NCI-H526 treated with DMSO at 0.1 percent for 48 hours (cell line): Measurements from ENCODE around the gene KDM5B.
"Not testable (repeated sequence)": the region's sequence is repeated elsewhere in the genome, so short reads cannot be mapped to it uniquely, and the experiment has no call there.

Experiments
- DNase-seq: peaks from one replicate; lab custom pipeline; 2025; lab: John Stamatoyannopoulos, UW

Gene KDM5B

DNA sequence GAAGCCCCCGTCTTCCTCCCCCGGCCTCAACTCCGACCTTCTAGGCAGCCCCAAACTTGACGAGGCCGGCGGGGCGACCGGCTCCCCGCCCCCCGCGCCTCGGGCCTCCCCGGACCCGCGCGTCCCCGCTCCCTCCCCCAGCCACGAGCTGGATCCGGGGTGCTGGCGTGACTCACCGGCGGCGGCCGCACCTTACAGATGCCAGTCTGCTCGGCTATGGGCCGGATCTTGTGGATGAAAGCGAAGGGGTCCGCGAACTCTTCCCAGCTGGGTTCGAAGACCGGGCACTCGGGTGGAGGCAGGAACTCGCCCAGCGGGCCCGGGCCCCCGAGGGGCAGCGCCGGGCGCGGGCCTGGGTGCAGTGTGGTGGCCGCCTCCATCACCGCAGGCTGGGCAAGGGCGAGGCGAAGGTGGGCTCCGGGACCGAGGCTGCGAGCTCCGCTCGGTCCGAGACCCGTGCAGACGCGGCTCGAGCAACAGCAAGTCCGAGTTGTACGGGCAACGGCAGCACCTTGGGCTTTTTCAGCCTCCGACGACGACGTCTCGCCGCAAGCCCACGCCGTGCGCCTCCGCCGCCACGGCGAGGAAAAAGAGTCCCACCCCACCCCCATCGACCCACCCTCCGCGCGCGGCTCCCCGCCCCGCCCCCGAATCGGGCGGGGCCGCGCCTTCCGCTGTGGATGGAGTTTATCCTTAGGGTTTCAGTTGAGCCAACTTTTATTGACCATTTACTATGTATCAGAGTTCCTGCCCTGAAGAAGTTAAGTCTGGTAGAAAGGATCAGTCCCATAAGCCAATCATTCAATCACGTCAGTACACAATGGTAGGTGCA lies at the start of gene KDM5B:
Gene KDM5B (minus strand): TSS at position 496 of the 832 bp plus-strand sequence. CDS start 116 bp downstream, at position 380.
- peak; percentile 53 for DNase-seq

DNA sequence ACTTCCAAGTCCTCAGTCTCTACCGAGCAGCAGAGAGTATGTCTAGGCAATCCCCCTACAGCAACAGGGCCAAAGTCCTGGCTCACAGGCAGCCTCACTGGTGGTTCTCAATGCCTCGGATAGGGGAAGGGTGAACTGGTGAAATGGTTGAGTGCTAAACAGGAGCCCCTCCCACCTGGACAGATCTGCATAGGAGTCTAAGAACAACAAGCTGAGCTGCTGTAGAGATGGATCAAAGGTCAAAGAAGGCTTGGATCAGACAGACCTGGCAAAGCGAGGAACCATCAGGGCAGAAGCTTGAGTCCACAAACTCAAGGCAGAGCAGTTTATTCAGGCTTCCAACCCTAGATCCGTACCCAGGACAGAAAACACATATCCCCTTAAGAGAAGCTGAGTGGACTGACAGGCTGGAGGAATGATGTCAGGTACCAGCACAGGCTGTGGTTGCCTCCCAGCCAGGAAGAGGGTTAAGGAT lies 49.0 kb upstream of the KDM5B start:
- no peak for DNase-seq

DNA sequence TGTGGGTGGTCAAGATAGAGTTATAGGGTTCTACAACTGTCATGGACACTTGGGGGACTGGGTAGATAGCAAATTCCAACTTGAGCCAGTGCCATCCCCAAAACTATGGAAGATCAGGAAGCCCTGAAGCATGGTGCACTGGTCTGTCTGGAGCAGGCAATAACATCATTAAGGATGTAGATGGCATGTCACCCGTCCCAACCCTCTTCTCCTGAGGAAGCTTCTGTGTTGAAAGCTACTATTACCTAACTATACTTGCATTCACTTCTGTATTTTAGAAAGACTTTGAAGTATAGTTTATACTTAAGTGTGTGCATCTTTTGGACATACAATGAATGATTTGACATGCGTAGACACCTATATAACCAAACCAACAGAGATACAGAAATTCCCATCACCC lies 47.8 kb upstream of the KDM5B start:
- DNase-seq, result no peak

DNA sequence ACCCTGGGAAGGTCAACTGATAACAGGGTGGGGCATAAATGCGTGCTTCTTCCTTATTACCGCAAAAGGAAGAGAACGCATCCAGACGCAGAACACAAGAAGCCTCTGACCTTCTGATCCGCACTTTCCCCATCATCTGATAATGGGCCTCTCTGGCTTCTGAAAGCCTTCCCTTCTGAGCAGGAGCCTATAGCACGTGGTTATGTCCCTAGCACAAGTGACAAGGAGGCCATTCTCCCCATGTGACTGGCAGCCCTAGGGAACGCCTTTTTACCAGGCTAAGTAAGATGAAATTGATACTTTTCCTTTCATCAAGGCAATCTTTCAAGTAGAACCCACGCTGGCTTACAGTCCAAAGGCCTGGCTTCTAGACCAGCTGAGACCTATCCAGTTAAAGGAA lies 46.6 kb upstream of the KDM5B start:
- DNase-seq, result no peak

DNA sequence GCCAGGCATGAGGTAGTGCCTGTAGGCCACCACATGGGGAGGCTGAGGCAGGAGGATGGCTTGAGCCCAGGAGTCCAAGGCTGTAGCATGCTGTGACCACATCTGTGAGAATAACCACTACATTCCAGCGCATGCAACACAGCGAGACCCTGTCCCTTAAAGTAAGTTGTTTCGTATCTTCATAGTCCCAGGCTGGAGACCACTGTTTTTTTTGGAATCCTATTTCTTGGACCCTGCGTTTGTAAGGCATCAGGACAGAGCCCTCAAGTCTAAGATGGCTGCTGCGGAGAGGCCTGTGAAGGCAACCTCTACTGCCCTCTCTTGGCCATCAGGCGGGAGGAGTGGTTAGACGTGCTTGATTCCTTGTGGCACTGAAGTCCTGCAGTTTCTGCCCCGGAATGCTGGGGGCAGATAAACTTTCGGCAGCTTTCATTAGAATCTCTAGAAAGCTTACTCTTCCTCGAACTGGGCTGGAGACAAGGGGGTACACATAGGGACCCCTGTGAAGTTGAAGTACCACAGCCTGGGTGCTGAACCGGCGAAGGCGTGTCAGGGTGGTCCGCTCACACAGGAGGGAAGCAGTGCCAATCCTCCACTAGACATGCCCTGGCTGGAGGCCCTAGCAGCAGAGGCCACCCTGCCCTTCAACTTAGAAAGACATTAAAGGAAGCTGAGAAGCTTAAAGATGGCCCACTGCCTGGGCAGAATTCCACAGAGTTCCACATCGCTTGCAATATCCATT lies 44.1 kb upstream of the KDM5B start:
- no peak for DNase-seq

DNA sequence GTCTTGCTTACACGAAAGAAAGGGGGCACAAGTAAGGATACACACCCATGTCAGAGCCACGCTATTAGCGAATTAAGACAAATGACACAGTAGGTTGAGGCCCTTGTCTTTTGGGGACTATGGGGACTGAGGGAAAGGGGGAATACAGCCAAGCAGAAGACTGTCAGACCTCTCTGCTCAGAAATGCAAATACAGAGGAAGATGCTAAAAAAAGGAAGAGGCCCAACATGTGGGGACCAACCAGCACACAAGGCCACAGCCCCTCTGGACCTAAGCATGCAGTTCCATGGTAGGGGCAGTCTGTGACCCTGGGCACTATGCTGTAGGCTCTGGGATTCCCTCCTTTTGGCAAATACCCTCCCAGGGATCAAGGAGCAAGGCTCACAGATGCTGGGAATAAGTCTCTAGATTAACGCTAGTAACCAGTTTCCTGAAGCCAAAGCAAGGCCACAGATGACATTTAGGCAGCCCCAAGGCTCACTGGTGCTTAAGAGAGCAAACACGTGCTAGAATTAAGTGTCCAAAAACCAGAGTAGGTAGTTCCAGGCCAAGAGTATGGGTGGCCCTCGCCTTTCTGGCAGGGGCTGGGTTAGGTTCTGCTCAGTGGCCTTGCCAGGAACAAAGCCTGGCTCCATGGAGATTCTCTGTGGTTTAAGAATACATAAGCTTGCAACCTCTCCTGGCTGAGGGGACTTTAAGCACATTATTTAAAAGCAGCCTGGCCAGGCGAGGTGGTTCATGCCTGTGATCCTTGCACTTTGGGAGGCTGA lies 42.6 kb upstream of the KDM5B start:
- no peak for DNase-seq

DNA sequence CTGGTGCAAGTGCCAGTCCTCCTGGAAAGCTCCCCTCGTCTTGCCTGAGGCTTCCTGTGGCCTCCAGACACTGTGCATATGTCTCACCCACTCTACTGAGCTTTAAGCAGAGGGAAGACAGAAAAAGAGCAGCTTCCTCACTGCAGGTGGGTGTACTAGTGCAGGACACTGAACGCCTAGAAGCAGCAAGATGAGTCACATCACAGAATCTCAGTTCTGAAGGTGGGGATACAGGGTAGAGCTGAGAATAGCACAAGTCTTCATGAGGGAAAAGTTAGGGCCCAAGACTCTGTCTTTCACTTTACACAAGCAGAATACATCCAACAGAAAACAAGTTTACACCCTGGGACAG lies 39.9 kb upstream of the KDM5B start:
- no peak for DNase-seq

DNA sequence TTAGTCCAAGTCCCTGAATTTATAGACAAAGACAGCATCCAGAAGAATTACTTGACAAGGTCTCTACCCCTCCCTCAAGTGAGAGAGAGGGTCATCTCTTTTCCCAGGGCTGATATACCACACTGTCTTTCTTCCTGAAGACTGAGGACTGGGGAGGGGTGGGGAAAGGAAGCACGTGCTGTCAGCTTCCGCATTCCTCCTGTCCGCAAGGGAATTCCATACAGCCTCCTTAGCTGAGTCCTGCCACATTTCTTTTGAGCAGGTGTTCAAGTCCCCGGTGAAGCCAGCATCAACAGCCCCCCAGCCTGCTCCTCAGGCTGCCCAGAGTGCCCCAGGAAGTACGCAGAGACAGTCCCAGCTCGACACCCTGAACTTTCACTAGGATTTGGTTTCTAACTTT lies 36.7 kb upstream of the KDM5B start:
- no peak for DNase-seq

DNA sequence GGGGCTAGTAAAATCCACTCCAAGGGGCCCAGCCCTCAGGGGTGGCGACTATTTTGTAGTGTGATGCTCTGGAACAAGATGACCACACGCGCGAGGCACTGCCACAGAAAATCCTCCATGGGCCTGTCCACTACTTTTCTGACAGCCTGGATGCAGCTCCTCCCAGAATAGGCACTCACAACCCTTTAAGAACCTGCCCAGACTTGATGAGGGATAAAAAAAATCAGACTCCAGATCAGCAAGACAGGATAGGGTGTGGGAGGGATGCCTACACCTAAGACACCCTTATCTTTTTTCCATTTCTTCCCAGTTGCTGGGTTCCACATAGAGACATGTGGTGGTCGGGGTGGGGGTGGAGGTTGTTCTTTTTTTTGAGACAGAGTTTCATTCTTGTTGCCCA lies 36.0 kb upstream of the KDM5B start:
- DNase-seq, result no peak

DNA sequence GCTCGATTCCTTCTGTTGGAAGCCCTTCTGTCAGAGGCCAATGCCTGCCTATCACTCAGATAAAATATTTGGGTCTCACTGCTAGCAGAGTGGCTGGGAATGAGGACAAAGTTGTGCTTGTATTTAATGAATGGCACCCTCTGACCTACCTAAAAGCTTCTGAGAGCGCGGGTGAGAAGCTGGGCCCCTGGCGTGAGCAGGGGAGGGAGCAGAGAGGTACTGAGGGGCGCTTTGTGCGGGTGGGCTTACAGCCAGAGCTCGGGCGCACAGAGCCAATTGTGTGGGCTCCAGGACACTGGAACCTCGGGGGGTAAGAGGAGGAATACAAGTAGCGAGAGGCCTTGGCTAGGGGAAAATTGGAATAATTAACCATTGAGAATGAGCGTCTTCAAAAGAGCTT lies 34.9 kb upstream of the KDM5B start:
- DNase-seq, result no peak

DNA sequence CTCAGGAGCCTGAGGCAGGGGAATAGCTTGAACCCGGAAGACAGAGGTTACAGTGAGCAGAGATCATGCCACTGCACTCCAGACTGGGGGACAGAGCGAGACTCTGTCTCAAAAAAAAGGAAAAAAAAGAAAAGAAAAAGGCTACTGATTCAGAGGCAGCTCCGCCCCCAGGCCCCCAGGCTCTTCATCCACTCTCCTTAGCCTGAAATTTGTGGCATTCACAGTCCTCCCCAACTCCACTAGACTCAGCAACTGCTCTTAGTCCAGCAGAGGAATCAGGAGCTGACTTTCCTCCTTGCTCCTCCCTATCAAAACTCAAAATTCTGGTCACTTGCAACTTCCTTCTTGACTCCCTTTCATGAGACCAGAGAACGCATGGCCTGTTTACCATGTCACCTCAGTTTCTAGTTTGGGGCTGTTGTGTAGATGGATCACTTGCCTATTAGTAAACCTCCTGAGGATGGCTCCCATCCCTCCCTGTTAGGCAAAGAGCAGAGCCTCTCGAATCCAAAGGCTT lies 29.6 kb upstream of the KDM5B start:
- no peak for DNase-seq

DNA sequence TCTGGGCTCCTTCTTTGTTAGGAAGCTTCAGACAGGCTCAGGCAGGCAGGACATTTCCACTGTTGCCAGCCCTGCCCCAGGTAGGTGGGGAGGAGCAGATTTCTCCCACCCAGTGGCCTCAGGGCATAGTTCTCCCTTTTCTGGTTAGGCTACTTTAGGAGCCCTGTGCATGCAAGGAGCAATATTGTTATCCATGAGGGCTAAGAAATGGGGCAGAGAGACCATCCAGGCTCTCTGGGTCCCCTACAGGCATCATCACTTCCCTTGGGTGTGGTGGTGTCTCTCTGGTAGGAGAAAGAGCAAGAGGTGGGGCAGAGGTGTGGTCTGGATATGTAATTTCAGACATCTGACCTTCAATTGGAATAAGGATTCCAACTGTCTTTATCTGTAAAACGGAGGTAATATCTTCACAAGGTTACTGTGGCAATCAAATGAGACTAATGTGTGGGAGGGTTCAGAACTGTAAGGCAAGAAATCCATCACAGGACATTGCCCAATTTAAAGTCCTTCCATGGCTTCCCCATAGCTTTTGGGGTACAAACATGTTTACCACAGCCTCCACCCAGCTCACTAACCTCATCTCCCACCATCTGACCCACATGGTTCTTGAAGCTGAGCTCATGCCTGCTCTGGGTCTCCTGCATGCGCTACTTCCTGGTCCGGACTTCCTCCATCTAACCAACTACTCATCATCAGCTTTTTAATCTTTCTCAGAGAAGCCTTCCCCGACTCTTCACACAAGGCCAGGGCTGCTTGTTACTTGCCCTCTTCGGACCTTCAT lies 28.6 kb upstream of the KDM5B start:
- DNase-seq, result no peak

DNA sequence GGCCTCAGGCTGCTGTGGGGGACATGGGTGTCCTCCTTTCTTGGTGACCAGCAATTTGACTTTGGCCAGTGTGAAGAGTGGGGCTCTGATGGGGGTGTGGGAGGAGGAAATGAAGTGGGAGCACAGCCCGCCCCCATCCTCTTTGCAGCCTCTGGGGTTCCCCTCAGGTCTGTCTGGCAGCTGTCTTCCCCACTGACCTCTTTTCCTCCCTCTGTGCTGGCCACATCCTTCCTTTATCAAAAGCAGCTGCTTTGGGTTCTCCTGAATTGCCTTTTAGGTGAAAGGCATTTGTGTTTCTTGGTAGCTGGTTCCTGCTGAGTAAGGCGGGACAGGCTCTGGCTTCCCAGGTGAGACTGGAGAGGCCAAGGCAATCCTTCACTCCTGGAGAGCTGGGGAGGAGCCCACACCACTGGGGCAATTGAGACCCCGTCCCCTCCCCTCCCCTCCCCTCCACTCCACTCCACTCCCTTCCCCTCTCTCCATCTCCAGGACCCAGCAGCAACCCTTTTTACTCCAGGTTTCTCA lies 27.4 kb upstream of the KDM5B start:
- DNase-seq, result no peak

DNA sequence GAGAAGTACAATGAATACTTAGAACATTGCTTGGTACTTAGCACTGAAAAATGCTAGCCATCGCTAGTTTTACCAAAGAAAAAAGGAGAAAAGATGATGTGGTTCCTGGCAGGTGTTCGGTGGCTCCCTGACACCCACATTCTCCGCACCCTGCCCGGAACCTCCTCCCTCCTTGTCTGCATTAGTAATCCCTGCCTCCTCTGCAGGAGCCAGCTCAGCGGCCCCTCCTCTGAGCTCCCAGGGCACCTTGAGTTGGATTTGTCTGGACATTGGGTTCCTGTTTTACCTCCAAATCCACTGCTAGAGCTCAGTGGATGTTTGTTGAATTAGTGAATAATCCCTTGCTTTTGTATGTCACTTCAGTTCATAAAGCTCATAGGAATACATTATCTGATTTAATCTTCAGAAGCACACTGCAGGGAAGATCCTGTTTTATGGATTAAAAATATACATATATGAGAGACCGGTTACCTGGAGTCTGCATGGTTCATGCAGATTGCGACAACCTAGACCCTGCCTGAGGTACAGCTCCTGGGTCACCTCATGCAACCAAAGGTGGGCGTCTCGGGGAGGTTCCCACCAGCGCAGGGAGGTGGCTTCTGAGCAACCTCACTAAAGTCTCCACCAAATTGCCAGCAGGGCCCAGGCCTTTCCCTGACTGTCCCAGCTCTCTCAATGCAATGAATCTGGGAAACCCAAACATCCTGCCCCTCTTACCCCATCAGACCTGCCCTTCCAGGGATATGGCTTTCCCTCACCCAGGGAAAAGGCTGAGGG lies 26.7 kb upstream of the KDM5B start:
- no peak for DNase-seq

DNA sequence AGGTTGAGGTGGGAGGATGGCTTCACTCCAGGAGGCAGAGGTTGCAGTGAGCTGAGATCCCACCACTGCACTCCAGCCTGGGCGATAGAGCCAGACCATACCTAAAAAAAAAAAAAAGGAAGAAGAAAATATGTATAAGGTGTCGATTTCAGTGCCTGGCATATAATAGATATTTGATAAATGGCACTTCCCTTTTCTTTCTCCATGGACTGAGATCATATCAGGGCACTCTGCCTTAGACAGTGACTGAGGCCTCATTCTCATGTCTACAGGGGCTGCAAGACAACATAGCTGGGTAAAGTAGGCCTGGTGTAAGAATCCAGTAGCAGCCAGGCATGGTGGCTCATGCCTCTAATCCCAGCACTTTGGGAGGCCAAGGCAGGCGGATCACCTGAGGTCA lies 23.7 kb upstream of the KDM5B start:
- no peak for DNase-seq

DNA sequence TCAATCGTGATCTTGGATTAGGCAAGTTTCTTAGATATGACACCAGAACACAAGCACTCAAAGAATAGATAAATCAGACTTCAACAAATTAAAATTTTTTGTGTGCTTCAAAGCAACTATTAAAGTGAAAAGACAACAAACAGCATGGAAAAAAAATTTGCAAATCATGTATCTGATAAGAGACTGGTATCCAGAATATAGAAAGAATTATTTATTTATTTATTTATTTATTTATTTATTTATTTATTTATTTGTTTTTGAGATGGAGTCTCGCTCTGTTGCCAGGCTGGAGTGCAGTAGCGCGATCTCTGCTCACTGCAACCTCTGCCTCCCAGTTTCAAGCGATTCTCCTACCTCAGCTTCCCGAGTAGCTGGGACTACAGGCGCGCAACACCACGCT lies 21.0 kb upstream of the KDM5B start:
- DNase-seq, result not testable (repeated sequence)

DNA sequence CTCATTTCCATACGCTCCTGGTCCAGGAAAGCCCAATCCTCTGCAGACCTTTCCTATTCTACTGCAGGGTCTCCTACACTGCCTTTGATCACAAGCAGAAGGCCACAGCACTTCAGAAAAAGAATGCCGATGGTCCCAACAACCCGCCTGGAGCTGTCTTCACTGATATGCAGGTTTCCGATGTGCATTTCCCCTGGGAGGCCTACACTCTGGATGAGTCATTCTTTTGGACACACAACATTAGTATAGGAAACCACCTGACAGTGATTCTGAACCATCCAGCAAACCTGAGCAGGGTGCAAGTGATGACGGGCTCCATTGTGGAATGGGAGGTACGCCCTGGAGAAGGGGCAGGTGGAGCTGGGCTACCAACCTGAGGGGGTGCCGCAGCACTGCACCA lies 17.5 kb upstream of the KDM5B start:
- DNase-seq, result no peak

DNA sequence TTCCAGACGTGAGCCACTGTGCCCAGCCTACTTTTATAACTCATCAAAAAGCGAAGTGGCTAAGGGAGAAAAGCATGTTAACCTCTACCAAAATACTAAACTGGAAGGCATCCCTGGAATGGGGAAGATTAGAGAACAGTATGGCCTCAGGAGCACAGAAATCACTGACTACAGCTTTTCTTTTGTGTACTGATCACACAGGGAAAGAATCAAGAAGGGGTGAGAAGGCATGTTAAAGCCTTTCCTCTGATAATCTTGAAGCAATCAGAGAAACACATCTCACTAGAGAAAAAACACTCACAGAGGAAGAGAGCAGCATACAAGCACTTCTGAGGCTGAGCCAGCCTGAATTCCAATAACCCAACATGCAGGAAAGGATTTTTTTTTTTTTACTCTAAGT lies 13.2 kb upstream of the KDM5B start:
- no peak for DNase-seq

DNA sequence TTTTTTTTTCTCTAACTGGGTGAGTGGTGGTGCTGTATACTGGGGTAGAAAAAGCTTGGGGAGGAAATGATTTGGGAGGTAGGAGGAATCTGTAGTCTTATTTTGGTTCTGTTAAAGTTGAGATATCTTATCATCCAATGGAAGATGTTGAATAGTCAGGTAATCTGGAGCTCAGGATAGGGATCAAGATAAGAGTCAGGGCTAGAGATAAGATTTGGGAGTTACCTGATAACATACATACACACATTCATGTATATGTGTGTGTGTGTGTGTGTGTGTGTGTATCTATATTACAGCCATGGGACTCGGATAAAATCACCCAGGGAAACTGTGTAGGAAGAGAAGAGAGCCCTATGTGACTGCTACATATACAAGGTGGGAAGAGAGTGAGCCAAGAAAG lies 10.6 kb upstream of the KDM5B start:
- no peak for DNase-seq

DNA sequence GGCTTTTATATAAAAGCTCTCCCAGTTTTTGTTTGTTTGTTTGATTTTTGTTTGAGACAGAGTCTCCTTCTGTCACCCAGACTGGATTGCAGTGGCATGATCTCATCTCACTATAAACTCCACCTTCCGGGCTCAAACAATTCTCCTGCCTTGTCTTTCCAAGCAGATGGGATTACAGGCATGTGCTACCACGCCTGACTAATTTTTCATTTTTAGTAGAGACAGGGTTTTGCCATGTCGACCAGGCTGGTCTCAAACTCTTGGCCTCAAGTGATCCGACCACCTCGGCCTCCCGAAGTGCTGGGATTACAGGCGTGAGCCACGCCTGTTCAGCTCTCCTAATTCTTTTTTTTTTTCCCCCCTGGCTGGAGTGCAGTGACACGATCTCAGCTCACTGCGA lies 6.9 kb upstream of the KDM5B start:
- no peak for DNase-seq
